Activated T-cell treated with anti-CD3 and anti-CD28 coated beads, Interleukin-2, amount 50 U/mL, for 48 hours (primary cell): ENCODE data around the gene RARB.

ENCODE experiments used
- DNase-seq, 2 experiments: peaks; one replicate each; pipeline ENCODE4 v3.0.0-alpha.2; 2020

RARB gene

GRCh38 chr3:25582242-25582641 is 154.2 kb downstream of the RARB start:
- no peak for DNase-seq

- DNase-seq: no peak
Measured at GRCh38 chr3:25583343-25583742, 155.3 kb downstream of the RARB start.

- no peak for DNase-seq
Measured at GRCh38 chr3:25584011-25584789, 156.1 kb downstream of the RARB start.

GRCh38 chr3:25585361-25586166 is 157.5 kb downstream of the RARB start:
- no peak for DNase-seq

- DNase-seq: no peak
Measured at GRCh38 chr3:25586167-25586505, 158.1 kb downstream of the RARB start.

GRCh38 chr3:25586553-25586952 is 158.5 kb downstream of the RARB start:
- no peak for DNase-seq

- DNase-seq: no peak
Measured at GRCh38 chr3:25587094-25587493, 159.0 kb downstream of the RARB start.

- DNase-seq: no peak
Measured at GRCh38 chr3:25587526-25587925, 159.5 kb downstream of the RARB start.

- DNase-seq: no peak
Measured at GRCh38 chr3:25587975-25588374, 159.9 kb downstream of the RARB start.

- DNase-seq: no peak
Measured at GRCh38 chr3:25588441-25589103, 160.5 kb downstream of the RARB start.

- DNase-seq: no peak
Measured at GRCh38 chr3:25589104-25589782, 161.2 kb downstream of the RARB start.

- no peak for DNase-seq
Measured at GRCh38 chr3:25589783-25590258, 161.8 kb downstream of the RARB start.

- no peak for DNase-seq
Measured at GRCh38 chr3:25592510-25592968, 164.5 kb downstream of the RARB start.

- DNase-seq: no peak
Measured at GRCh38 chr3:25593001-25593400, 164.9 kb downstream of the RARB start.

GRCh38 chr3:25594007-25594502 is 166.0 kb downstream of the RARB start:
- DNase-seq: no peak

- no peak for DNase-seq
Measured at GRCh38 chr3:25597535-25598101, 169.6 kb downstream of the RARB start.

- no peak for DNase-seq
Measured at GRCh38 chr3:25603703-25604102, 175.6 kb downstream of the RARB start.

- no peak for DNase-seq
Measured at GRCh38 chr3:25604107-25604805, 176.2 kb downstream of the RARB start.

- no peak for DNase-seq
Measured at GRCh38 chr3:25610167-25610566, 182.1 kb downstream of the RARB start.

- no peak for DNase-seq
Measured at GRCh38 chr3:25610779-25611178, 182.7 kb downstream of the RARB start.

- DNase-seq: no peak
Measured at GRCh38 chr3:25611193-25611592, 183.1 kb downstream of the RARB start.

GRCh38 chr3:25618028-25618427 is 190.0 kb downstream of the RARB start:
- DNase-seq: no peak
